GM12878 (cell line): Measurements from ENCODE around the gene TNFRSF8. TPM values are rescaled to one million over a fixed set of nuclear protein-coding genes. Genes with fewer than 3 reads are reported as not detected.

Experiments
- ATAC-seq: fragments of 200-7000 bp; cut with Tn5 transposase; 3 replicates; pipeline ENCODE4 v1.9.1; 2020; ENCODE audit warnings: mild to moderate bottlenecking, moderate library complexity
- BruUV-seq: library from RNA; stranded (reverse); fragments of 400-500 nt; replicated peaks from 2 replicates; lab custom pipeline; 2021; lab: Mats Ljungman, UMichigan
- CTCF ChIA-PET: fragments of 300-600 bp; sonication (Branson Sonifier 250); formaldehyde crosslinking; extraction: SDS; loops from one replicate; lab custom pipeline; 2021; ENCODE audit warnings: inconsistent platforms; lab: Yijun Ruan, JAX
- POLR2A ChIA-PET: fragments of 350-600 bp; formaldehyde crosslinking; extraction: SDS; loops from one replicate; lab custom pipeline; 2021; ENCODE audit warnings: inconsistent platforms; lab: Charles Lee
- RAD21 ChIA-PET: fragments of 300-600 bp; sonication (Branson Sonifier 250); formaldehyde crosslinking; loops from one replicate; lab custom pipeline; 2023; ENCODE audit warnings: antibody characterized with exemption; ENCODE audit not compliant: unreplicated experiment; lab: Charles Lee
- SMC1A ChIA-PET: fragments of 300-600 bp; sonication (Branson Sonifier 250); formaldehyde crosslinking; loops from one replicate; lab custom pipeline; 2023; ENCODE audit not compliant: unreplicated experiment, uncharacterized antibody; lab: Charles Lee
- DNase-seq: peaks from one replicate; pipeline ENCODE4 v3.0.0-alpha.2; 2011; ENCODE audit warnings: low read depth, low spot score
- FAIRE-seq: peaks from 3 replicates; lab custom pipeline; 2011; peaks lifted over from hg19 to GRCh38; lab: Jason Lieb, UNC
- H2AFZ ChIP-seq: 2 replicates; pipeline ENCODE4 v1.6.0; 2011; ENCODE audit warnings: low read depth, low read length, control low read depth; ENCODE audit not compliant: control insufficient read depth
- H3K27ac ChIP-seq: 2 replicates; pipeline ENCODE4 v1.5.1; 2011; ENCODE audit warnings: control low read depth; ENCODE audit not compliant: control insufficient read depth, insufficient read depth
- H3K27me3 ChIP-seq, 2 experiments: replicated peaks in 1 of 2; 2 replicates each; pipeline versions ENCODE4 v1.6.0 to v1.6.1; 2011; ENCODE audit warnings: low read length in 1 of 2; ENCODE audit not compliant: control insufficient read depth in 2 of 2, insufficient read depth in 2 of 2
- H3K36me3 ChIP-seq, 2 experiments: 2 replicates each; pipeline ENCODE4 v1.5.1; 2011; ENCODE audit warnings: low read length in 1 of 2; ENCODE audit not compliant: control insufficient read depth in 2 of 2, insufficient read depth in 2 of 2
- H3K4me1 ChIP-seq: 2 replicates; pipeline ENCODE4 v1.6.1; 2011; ENCODE audit warnings: mild to moderate bottlenecking, low read length, moderate library complexity, mixed read lengths; ENCODE audit not compliant: control insufficient read depth, insufficient read depth
- H3K4me2 ChIP-seq: 2 replicates; pipeline ENCODE4 v1.6.0; 2011; ENCODE audit warnings: control low read depth; ENCODE audit not compliant: control insufficient read depth, insufficient read depth
- H3K4me3 ChIP-seq: fragments of 200-600 bp; sonication (generic); 2 replicates; pipeline ENCODE4 v1.5.1; 2016
- H3K79me2 ChIP-seq: 2 replicates; pipeline ENCODE4 v1.6.0; 2011; ENCODE audit warnings: low read length; ENCODE audit not compliant: control insufficient read depth, insufficient read depth
- H3K9ac ChIP-seq: 2 replicates; pipeline ENCODE4 v1.8.0; 2011; ENCODE audit warnings: low read length, control low read depth, mixed read lengths; ENCODE audit not compliant: control insufficient read depth, insufficient read depth
- H3K9me3 ChIP-seq: replicated peaks from 3 replicates; pipeline ENCODE4 v1.5.1; 2011; ENCODE audit warnings: mild to moderate bottlenecking, low read length; ENCODE audit not compliant: control insufficient read depth, insufficient read depth
- H4K20me1 ChIP-seq: 2 replicates; pipeline ENCODE4 v1.6.0; 2011; ENCODE audit not compliant: control insufficient read depth, insufficient read depth
- CHD1 ChIP-seq: IDR thresholded peaks from 2 replicates; pipeline ENCODE4 v1.6.1; 2012; ENCODE audit warnings: low read depth, low read length, improper control_type of control experiment
- EED ChIP-seq: sonication (generic); IDR thresholded peaks from 2 replicates; pipeline ENCODE4 v1.6.1; 2016; ENCODE audit warnings: antibody characterized with exemption, low read depth
- ESRRA ChIP-seq: IDR thresholded peaks from 2 replicates; pipeline ENCODE4 v1.6.1; 2012; ENCODE audit warnings: mild to moderate bottlenecking, low read length, improper control_type of control experiment
- HDAC2 ChIP-seq: fragments of 200-600 bp; sonication (generic); IDR thresholded peaks from 2 replicates; pipeline ENCODE4 v1.6.1; 2017
- IKZF1 ChIP-seq: fragments of 450-650 bp; conservative IDR thresholded peaks from 2 replicates; pipeline ENCODE4 v1.6.1; 2017; ENCODE audit warnings: antibody characterized with exemption, mild to moderate bottlenecking
- RAD21 ChIP-seq: IDR thresholded peaks from 2 replicates; pipeline ENCODE4 v1.6.1; 2011; ENCODE audit warnings: mild to moderate bottlenecking, low read depth, low read length, moderate library complexity; ENCODE audit not compliant: insufficient read depth
- RUNX3 ChIP-seq: IDR thresholded peaks from 2 replicates; pipeline ENCODE4 v1.6.1; 2012; ENCODE audit warnings: low read length, inconsistent platforms
- YY1 ChIP-seq: IDR thresholded peaks from 2 replicates; pipeline ENCODE4 v1.6.1; 2011; ENCODE audit warnings: low read depth, mild to moderate bottlenecking, low read length
- ZNF622 ChIP-seq: fragments of 450-650 bp; IDR thresholded peaks from 2 replicates; pipeline ENCODE4 v1.6.1; 2017; ENCODE audit warnings: mild to moderate bottlenecking, inconsistent platforms
- WGBS: methylation state at CpG from one replicate; pipeline ENCODE4 v1.1.6; 2016; ENCODE audit warnings: low lambda C conversion rate; ENCODE audit not compliant: insufficient replicate concordance, insufficient coverage; ENCODE audit errors: missing lambda C conversion rate; 5-methylcytosine and 5-hydroxymethylcytosine counted together
- in situ Hi-C: fragments of 300-500 bp; cut with MboI; formaldehyde crosslinking; loops from 9 replicates; pipeline ENCODE4 v1.14.3; 2018; ENCODE audit warnings: mixed read lengths
- intact Hi-C: fragments of 100-400 bp; cut with micrococcal nuclease; formaldehyde crosslinking; loops from one replicate; pipeline ENCODE4 v1.14.2; 2022; ENCODE audit not compliant: unreplicated experiment
- polyA plus RNA-seq, 11 experiments: library from polyadenylated mRNA; depleted of rRNA in 4 of 11; unstranded in 6 of 11; stranded (reverse) in 5 of 11; fragments of >200 nt; fragmentation: Nextera tagmentation in 4 of 11; fragmentation: Illumina TruSeq in 1 of 11; extraction: Ambion mirVana in 4 of 11; extraction: Trizol in 1 of 11; gene quantifications; 1 replicate in 1 of 11; 2 replicates in 10 of 11; pipeline versions ENCODE4 v1.2.1 to v1.2.3, GENCODE V29; 2011 to 2016; ENCODE audit warnings: inconsistent platforms in 2 of 11, missing spikeins in 2 of 11, low read depth in 1 of 11
- total RNA-seq, 4 experiments: library from RNA; depleted of rRNA in 3 of 4; stranded (reverse); fragments of >200 nt in 3 of 4; fragmentation: Illumina TruSeq in 1 of 4; extraction: Trizol in 1 of 4; gene quantifications; 2 replicates each; pipeline versions ENCODE4 v1.2.1 to v1.2.3, GENCODE V29; 2013 to 2021

The TNFRSF8 gene
- total and polyA plus RNA-seq, 10 of the 15 experiments (the other 5 are each of a cell fraction or from before 2014, with no cell fraction given) = 9.8 to 114 (median 58.8) TPM

- TF ChIP-seq ESRRA (no peak), HDAC2 (no peak), RAD21 (no peak), ZNF622 (no peak)
- TF ChIP-seq, all 136 proteins: peak for 0
Measured at GRCh38 chr1:12174924-12175810, 112.1 kb downstream of the TNFRSF8 start (continued).

- WGBS = 98% methylated on average over 6 of the region's 6 CpGs
- no peak overlapping the region for H3K27ac ChIP-seq
- H3K36me3 ChIP-seq = peaks cover 7 to 13% of the 10 kb centered on the region in 2 experiments
- no peaks in the 10 kb centered on the region for H3K27me3 ChIP-seq
- ChIA-PET CTCF (interaction anchor here (0.7 to 3.4 kb wide), 4 partner anchors 20 to 52 kb away, joined by 3 to 15 read pairs (median 4); no protein-coding TSS in a partner anchor), SMC1A (interaction anchor here (0.7 to 20.8 kb wide), 5 partner anchors 8 to 52 kb away, joined by 3 to 347 read pairs (median 4); no protein-coding TSS in a partner anchor), RAD21 (no interaction called here), POLR2A (interaction anchor here (0.6 kb wide), 2 partner anchors 11 to 36 kb away, joined by 3 to 4 read pairs; no protein-coding TSS in a partner anchor)
- H3K9me3 ChIP-seq = no peaks in the 10 kb centered on the region
- no peak overlapping the region for H3K9ac ChIP-seq
- in situ Hi-C loops (no loop called here), intact Hi-C loops (no loop called here)
- H3K4me3 ChIP-seq = no peak overlapping the region
- no peak for FAIRE-seq
- no peak for TF ChIP-seq IKZF1
- no peak for TF ChIP-seq YY1
- no peak for TF ChIP-seq CHD1
- no peak for TF ChIP-seq RUNX3
- no peak for TF ChIP-seq EED
- peaks cover 56% of the 10 kb centered on the region for H3K4me1 ChIP-seq
- no peak overlapping the region for H3K4me2 ChIP-seq
- no peak for DNase-seq
- peaks cover 9% of the 10 kb centered on the region; the same call in 1 of the 2 replicates for H4K20me1 ChIP-seq
- ATAC-seq = no peak
- H2AFZ ChIP-seq = no peak overlapping the region
- H3K79me2 ChIP-seq = peaks cover 71% of the 10 kb centered on the region
- no TSS peak for BruUV-seq
Measured at GRCh38 chr1:12176298-12177118, 113.4 kb downstream of the TNFRSF8 start.
